ENCODE results near the gene MCRIP1.

DNA sequence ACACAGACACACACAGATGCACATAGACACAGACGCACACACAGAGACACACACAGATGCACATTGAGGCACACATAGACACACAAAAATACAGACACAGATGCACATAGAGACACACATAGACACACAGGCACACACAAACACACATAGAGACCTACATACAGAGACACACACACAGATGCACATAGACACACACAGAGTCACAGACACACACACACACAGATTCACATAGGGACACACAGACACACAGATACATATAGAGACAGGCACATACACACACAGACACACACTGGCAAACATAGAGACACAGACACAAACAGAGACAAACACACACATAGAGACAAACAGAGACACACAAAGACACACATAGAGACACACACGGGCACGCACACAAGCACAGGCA, 39.0 kb downstream of the MCRIP1 start:
- TF ChIP-seq, protein P1, sequence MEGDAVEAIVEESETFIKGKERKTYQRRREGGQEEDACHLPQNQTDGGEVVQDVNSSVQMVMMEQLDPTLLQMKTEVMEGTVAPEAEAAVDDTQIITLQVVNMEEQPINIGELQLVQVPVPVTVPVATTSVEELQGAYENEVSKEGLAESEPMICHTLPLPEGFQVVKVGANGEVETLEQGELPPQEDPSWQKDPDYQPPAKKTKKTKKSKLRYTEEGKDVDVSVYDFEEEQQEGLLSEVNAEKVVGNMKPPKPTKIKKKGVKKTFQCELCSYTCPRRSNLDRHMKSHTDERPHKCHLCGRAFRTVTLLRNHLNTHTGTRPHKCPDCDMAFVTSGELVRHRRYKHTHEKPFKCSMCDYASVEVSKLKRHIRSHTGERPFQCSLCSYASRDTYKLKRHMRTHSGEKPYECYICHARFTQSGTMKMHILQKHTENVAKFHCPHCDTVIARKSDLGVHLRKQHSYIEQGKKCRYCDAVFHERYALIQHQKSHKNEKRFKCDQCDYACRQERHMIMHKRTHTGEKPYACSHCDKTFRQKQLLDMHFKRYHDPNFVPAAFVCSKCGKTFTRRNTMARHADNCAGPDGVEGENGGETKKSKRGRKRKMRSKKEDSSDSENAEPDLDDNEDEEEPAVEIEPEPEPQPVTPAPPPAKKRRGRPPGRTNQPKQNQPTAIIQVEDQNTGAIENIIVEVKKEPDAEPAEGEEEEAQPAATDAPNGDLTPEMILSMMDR (IDR thresholded peaks at IDR 0.05) = no peak
- TF ChIP-seq EZH2 (IDR thresholded peaks at IDR 0.05; ENCODE audit: borderline replicate concordance, insufficient read depth, low read depth, low read length, poor library complexity, severe bottlenecking) = no peak

Measured in B cell (primary cell).